Left lung (tissue), 10 donors: Measurements from ENCODE around the gene GNPTG. TPM values are rescaled to one million over a fixed set of nuclear protein-coding genes. Genes with fewer than 3 reads are reported as not detected.

Experiments
- ATAC-seq: fragments of 200-7000 bp; cut with Tn5 transposase; one replicate; pipeline ENCODE4 v1.9.1; 2020; ENCODE audit warnings: moderate library complexity
- DNase-seq, 4 donors: peaks; one replicate each; pipeline ENCODE4 v3.0.0-alpha.2; 2013 to 2020
- H3K27ac ChIP-seq, 2 donors: fragments of 200-600 bp; sonication (generic) in 1 of 2; one replicate each; pipeline versions ENCODE4 v1.5.0 to v1.8.0; 2020 to 2021
- H3K27me3 ChIP-seq, 2 donors: fragments of 200-600 bp; sonication (generic) in 1 of 2; one replicate each; pipeline versions ENCODE4 v1.5.0 to v1.8.0; 2020 to 2021
- H3K36me3 ChIP-seq, 2 donors: fragments of 200-600 bp; sonication (generic) in 1 of 2; one replicate each; pipeline versions ENCODE4 v1.5.0 to v1.8.0; 2020 to 2021
- H3K4me1 ChIP-seq, 2 donors: fragments of 200-600 bp; one replicate each; pipeline ENCODE4 v1.8.0; 2021
- H3K4me3 ChIP-seq, 2 donors: fragments of 200-600 bp; sonication (generic) in 1 of 2; one replicate each; pipeline versions ENCODE4 v1.5.0 to v1.8.0; 2020 to 2021; ENCODE audit warnings: mild to moderate bottlenecking in 1 of 2
- H3K9me3 ChIP-seq, 2 donors: fragments of 200-600 bp; sonication (generic) in 1 of 2; one replicate each; pipeline versions ENCODE4 v1.5.0 to v1.8.0; 2020 to 2021
- CTCF ChIP-seq, 2 donors: fragments of 200-600 bp; sonication (generic) in 1 of 2; IDR thresholded peaks; one replicate each; pipeline versions ENCODE4 v1.5.0 to v1.8.0; 2021; ENCODE audit warnings: antibody characterized with exemption in 2 of 2
- intact Hi-C, 2 donors: fragments of 100-400 bp; cut with DNase I; formaldehyde crosslinking; loops; one replicate each; pipeline versions ENCODE4 v1.11.2 to v1.14.2; 2022
- polyA plus RNA-seq, 6 donors: library from polyadenylated mRNA; unstranded; fragments of 120-200 nt; gene quantifications; one replicate each; pipeline ENCODE4 v1.2.1, GENCODE V29; 2013; ENCODE audit not compliant: insufficient read length in 6 of 6
- total RNA-seq, 2 donors: library from RNA; stranded (reverse); fragmentation: NEBNext Ultra II Directional; extraction: Animal tissue kit (Norgen Biotek cat#: 25700); gene quantifications; one replicate each; pipeline ENCODE4 v1.2.1, GENCODE V29; 2021
- donor health status: DM: no; HTN: yes; CAD: no.
- donor health status: DM: no; HTN: no; CAD: no.

GNPTG gene
- total and polyA plus RNA-seq, 8 donors: 32.0 to 97.4 (median 49.4) TPM

GRCh38 chr16:1308036-1308976, 43.4 kb upstream of the GNPTG start:
- ATAC-seq (peak; percentile 20), DNase-seq (no peak)
- H3K27ac ChIP-seq: peak overlapping the region; percentile 97 to 99
- H3K36me3 ChIP-seq: peaks cover 0 to 14% of the 10 kb centered on the region in 2 donors
- peaks cover 24 to 36% of the 10 kb centered on the region in 2 donors for H3K4me1 ChIP-seq
- H3K27me3 ChIP-seq: peaks cover 0 to 2% of the 10 kb centered on the region in 2 donors
- H3K9me3 ChIP-seq: no peaks in the 10 kb centered on the region
- H3K4me3 ChIP-seq: peak overlapping the region; percentile 60 to 81
- no peak for TF ChIP-seq CTCF (IDR thresholded peaks at IDR 0.05)
- intact Hi-C loops: no loop called here

GRCh38 chr16:1308977-1309885, 42.5 kb upstream of the GNPTG start, which contains the start of gene UBE2I:
TSS of gene UBE2I (plus strand) at chr16:1309636. CDS start at chr16:1314031, 4,395 bp downstream.
- H3K9me3 ChIP-seq: no peaks in the 10 kb centered on the region
- DNase-seq (peak; percentile 96 to 100 (median 97)), ATAC-seq (peak; percentile 85)
- peak within 1 kb of the TSS; percentile 72 to 81 for H3K4me3 ChIP-seq
- H3K27ac ChIP-seq: peak within 1 kb of the TSS; percentile 97 to 99
- peaks cover 24 to 37% of the 10 kb centered on the region in 2 donors for H3K4me1 ChIP-seq
- intact Hi-C loops: no loop called here
- peaks cover 0 to 23% of the 10 kb centered on the region in 2 donors for H3K36me3 ChIP-seq
- H3K27me3 ChIP-seq: no peaks in the 10 kb centered on the region
- TF ChIP-seq CTCF (IDR thresholded peaks at IDR 0.05): no peak

GRCh38 chr16:1309888-1310831, 41.6 kb upstream of the GNPTG start:
- H3K9me3 ChIP-seq: no peaks in the 10 kb centered on the region
- H3K27ac ChIP-seq: peak overlapping the region; percentile 26 to 72
- TF ChIP-seq CTCF (IDR thresholded peaks at IDR 0.05): no peak
- intact Hi-C loops: no loop called here
- peaks cover 24 to 37% of the 10 kb centered on the region in 2 donors for H3K4me1 ChIP-seq
- H3K27me3 ChIP-seq: no peaks in the 10 kb centered on the region
- H3K36me3 ChIP-seq: peaks cover 0 to 32% of the 10 kb centered on the region in 2 donors
- ATAC-seq: peak; percentile 8
- peak overlapping the region; percentile 72 to 81 for H3K4me3 ChIP-seq
- DNase-seq: peak in 2 of 4 donors; percentile 46 to 89

- no peak for TF ChIP-seq CTCF (IDR thresholded peaks at IDR 0.05)
- DNase-seq: no peak
- intact Hi-C loops: no loop called here
- peaks cover 0 to 39% of the 10 kb centered on the region in 2 donors for H3K36me3 ChIP-seq
- ATAC-seq: no peak
- no peaks in the 10 kb centered on the region for H3K9me3 ChIP-seq
- peak overlapping the region in 1 of 2 donors; percentile 72 for H3K27ac ChIP-seq
- H3K4me3 ChIP-seq: peak overlapping the region; percentile 72 to 81
- peaks cover 24 to 37% of the 10 kb centered on the region in 2 donors for H3K4me1 ChIP-seq
- H3K27me3 ChIP-seq: no peaks in the 10 kb centered on the region
Measured at GRCh38 chr16:1310832-1311200, 40.9 kb upstream of the GNPTG start.
